BE2C (cell line): ENCODE results near the gene ZCRB1.
"Not testable (repeated sequence)": the region's sequence is repeated elsewhere in the genome, so short reads cannot be mapped to it uniquely, and the experiment has no call there.

Source experiments
- DNase-seq: peaks from one replicate; pipeline ENCODE4 v3.0.0-alpha.2; 2020
- H3K27me3 ChIP-seq: fragments of 250-450 bp; sonication (Bioruptor Pico); 2 replicates; pipeline ENCODE4 v1.5.1; 2020; ENCODE audit warnings: mild to moderate bottlenecking
- H3K36me3 ChIP-seq: fragments of 250-450 bp; sonication (Bioruptor Pico); 2 replicates; pipeline ENCODE4 v1.5.1; 2020; ENCODE audit warnings: mild to moderate bottlenecking
- H3K4me1 ChIP-seq: fragments of 250-450 bp; sonication (Bioruptor Pico); 2 replicates; pipeline ENCODE4 v1.5.1; 2020
- H3K4me3 ChIP-seq: 2 replicates; pipeline ENCODE4 v1.5.1; 2011; ENCODE audit warnings: low read depth, low read length
- H3K9me3 ChIP-seq: fragments of 250-450 bp; sonication (Bioruptor Pico); 2 replicates; pipeline ENCODE4 v1.5.1; 2020
- TF ChIP-seq, protein P1 (sequence below): IDR thresholded peaks from 2 replicates; pipeline ENCODE4 v1.5.1; 2012; ENCODE audit warnings: mild to moderate bottlenecking, low read depth, low read length

The ZCRB1 gene

DNA sequence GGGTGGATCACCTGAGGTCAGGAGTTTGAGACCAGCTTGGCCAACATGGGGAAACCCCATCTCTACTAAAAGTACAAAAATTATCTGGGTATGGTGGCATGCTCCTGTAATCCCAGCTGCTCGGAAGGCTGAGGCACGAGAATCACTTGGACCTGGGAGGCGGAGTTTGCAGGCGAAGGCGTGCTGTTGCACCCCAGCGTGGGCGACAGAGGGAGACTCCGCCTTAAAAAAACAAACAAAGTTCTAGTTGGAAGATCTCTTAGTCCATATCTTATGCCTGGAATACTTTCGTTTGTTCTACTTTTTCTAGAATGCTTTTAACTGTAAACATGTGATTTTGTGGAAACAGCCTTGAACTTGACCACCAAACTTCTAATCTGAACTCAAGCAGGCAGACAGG, 38.8 kb upstream of the ZCRB1 start:
- Histone ChIP-seq H3K9me3 (no peaks in the 10 kb centered on the region), H3K4me3 (no peak overlapping the region), H3K4me1 (no peaks in the 10 kb centered on the region), H3K27me3 (no peaks in the 10 kb centered on the region), H3K36me3 (no peaks in the 10 kb centered on the region)
- TF ChIP-seq, protein P1, sequence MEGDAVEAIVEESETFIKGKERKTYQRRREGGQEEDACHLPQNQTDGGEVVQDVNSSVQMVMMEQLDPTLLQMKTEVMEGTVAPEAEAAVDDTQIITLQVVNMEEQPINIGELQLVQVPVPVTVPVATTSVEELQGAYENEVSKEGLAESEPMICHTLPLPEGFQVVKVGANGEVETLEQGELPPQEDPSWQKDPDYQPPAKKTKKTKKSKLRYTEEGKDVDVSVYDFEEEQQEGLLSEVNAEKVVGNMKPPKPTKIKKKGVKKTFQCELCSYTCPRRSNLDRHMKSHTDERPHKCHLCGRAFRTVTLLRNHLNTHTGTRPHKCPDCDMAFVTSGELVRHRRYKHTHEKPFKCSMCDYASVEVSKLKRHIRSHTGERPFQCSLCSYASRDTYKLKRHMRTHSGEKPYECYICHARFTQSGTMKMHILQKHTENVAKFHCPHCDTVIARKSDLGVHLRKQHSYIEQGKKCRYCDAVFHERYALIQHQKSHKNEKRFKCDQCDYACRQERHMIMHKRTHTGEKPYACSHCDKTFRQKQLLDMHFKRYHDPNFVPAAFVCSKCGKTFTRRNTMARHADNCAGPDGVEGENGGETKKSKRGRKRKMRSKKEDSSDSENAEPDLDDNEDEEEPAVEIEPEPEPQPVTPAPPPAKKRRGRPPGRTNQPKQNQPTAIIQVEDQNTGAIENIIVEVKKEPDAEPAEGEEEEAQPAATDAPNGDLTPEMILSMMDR = no peak
- no peak for DNase-seq

DNA sequence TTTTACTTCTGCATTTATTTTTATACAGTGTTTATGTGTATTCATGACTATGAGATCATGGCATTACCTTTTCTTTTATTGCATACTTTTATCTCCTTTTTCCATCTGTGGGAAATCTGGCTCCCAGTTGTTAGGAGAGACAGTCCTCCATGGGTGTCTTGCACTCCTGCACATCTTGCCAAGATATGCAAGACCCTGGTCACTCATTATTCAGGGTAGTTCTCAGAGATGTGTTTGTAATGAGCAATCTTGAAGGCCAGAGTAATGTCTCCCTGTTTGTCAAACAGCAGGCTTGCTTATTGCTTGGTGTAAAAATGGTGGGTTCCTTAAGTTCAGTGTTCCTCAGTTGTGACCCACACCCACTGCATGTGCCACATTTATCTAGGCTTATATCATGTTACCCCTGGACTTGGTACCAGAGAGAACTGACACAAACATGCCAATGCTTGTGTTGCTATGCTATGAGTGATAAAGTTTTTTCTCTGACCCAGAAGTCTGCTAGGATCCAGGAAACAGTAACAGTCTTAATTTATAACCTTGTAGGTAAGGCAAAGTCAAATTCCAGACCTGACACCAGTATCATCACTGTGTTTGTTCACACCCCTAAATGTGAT, 36.9 kb upstream of the ZCRB1 start:
- DNase-seq = no peak

DNA sequence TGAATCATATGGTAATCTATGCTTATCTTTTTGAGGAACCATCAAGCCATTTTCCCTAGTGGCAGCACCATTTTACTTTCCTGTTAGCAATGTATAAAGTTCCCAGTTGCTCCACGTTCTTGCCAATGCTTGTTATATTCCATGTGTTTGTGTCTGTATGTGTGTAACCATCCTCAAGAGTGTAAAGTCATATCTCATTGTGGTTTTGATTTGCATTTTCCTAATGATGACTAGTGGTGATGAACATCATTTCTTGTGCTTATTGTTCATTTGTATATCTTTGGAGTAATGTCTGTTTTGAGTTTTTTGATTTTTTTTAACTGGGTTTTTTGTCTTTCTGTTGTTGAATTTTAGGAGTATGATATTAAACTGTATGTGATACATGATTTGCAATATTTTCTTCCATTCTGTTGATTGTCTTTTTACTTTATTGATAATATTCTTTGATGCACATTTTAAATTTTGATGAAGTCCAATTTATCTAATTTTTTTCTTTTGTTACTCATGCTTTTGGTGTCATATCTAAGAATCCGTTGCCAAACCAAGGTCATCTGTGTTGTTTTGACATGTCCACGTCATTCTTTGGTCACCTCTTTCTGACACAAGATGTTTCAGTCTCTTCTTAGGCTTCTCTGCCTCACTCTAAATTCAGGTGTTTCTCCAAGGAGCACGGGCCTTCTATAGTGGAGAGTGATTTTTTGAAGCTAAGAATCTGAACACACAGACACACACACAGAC, 36.2 kb upstream of the ZCRB1 start:
- no peaks in the 10 kb centered on the region for H3K27me3 ChIP-seq
- no peaks in the 10 kb centered on the region for H3K36me3 ChIP-seq
- TF ChIP-seq, protein P1 = no peak
- no peak overlapping the region for H3K4me3 ChIP-seq
- no peaks in the 10 kb centered on the region for H3K9me3 ChIP-seq
- no peak for DNase-seq
- no peaks in the 10 kb centered on the region for H3K4me1 ChIP-seq

More for the DNA sequence above, 36.9 kb upstream of the ZCRB1 start:
- no peaks in the 10 kb centered on the region for H3K27me3 ChIP-seq
- H3K4me3 ChIP-seq = no peak overlapping the region
- no peaks in the 10 kb centered on the region for H3K4me1 ChIP-seq
- TF ChIP-seq, protein P1 = no peak
- no peaks in the 10 kb centered on the region for H3K9me3 ChIP-seq
- H3K36me3 ChIP-seq = no peaks in the 10 kb centered on the region

DNA sequence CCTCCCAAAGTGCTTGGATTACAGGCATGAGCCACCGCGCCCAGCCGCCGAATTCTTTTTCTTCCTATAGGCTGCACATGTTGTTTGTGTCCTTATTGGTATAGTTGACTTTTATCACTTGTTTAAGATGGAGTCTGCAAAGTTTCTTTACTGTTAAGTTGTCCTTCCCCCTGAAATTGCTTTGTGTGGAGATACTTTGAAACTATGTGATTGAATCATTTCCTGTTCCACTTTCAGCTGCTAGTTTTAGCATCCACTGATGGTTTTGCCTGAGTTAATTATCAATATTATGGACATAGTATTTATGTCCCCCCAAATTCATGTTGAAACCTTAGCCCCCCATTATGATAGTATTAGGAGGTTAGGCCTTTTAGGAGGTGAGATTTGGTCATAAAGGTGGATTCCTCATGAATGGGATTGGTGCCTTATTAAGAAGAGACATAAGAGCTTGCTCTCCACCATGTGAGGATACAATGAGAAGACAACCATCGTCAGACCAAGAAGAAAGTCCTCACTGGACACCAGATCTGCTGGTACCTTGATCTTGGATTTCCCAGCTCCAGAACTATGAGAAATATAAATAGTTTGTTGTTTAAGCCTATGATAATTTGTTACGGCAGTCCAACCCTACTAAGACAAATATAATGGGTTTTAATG, 35.0 kb upstream of the ZCRB1 start:
- no peaks in the 10 kb centered on the region for H3K4me1 ChIP-seq
- H3K4me3 ChIP-seq = no peak overlapping the region
- H3K36me3 ChIP-seq = peaks cover 5% of the 10 kb centered on the region
- TF ChIP-seq, protein P1 = no peak
- no peaks in the 10 kb centered on the region for H3K9me3 ChIP-seq
- H3K27me3 ChIP-seq = no peaks in the 10 kb centered on the region
- no peak for DNase-seq

DNA sequence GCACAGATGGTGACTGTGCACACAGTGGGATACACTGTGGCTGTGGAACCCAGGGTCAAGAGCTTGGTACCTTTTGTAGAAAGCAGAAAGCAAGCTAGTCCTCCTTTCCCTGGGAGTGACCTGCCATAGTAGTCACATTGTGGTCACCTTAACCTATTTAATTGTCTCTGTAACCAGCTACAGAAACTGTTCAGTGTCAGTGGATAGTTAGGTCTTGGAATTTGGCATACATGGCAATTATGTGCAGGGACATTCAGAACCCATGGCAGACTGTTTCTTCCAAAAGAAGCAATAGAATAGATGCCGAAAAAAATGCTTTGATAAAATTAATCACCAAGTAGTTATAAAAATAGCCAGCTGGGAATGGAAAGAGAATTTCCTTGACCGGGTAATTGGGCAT, 30.4 kb upstream of the ZCRB1 start:
- Histone ChIP-seq H3K27me3 (no peaks in the 10 kb centered on the region), H3K4me1 (no peaks in the 10 kb centered on the region), H3K36me3 (peaks cover 5% of the 10 kb centered on the region), H3K4me3 (no peak overlapping the region), H3K9me3 (no peaks in the 10 kb centered on the region)
- no peak for DNase-seq
- TF ChIP-seq, protein P1 = no peak

DNA sequence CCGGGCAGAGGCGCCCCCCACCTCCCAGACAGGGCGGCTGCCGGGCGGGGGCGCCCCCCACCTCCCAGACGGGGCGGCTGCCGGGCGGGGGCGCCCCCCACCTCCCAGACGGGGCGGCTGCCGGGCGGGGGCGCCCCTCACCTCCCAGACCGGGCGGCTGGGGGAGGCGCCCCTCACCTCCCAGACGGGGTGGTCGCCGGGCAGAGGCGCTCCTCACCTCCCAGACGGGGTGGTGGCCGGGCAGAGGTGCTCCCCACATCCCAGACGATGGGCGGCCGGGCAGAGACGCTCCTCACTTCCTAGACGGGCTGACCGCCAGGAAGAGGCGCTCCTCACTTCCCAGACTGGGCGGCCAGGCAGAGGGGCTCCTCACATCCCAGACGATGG, 24.1 kb upstream of the ZCRB1 start:
- H3K27me3 ChIP-seq, H3K36me3 ChIP-seq, H3K4me3 ChIP-seq, DNase-seq, H3K9me3 ChIP-seq, H3K4me1 ChIP-seq: not testable (repeated sequence)

DNA sequence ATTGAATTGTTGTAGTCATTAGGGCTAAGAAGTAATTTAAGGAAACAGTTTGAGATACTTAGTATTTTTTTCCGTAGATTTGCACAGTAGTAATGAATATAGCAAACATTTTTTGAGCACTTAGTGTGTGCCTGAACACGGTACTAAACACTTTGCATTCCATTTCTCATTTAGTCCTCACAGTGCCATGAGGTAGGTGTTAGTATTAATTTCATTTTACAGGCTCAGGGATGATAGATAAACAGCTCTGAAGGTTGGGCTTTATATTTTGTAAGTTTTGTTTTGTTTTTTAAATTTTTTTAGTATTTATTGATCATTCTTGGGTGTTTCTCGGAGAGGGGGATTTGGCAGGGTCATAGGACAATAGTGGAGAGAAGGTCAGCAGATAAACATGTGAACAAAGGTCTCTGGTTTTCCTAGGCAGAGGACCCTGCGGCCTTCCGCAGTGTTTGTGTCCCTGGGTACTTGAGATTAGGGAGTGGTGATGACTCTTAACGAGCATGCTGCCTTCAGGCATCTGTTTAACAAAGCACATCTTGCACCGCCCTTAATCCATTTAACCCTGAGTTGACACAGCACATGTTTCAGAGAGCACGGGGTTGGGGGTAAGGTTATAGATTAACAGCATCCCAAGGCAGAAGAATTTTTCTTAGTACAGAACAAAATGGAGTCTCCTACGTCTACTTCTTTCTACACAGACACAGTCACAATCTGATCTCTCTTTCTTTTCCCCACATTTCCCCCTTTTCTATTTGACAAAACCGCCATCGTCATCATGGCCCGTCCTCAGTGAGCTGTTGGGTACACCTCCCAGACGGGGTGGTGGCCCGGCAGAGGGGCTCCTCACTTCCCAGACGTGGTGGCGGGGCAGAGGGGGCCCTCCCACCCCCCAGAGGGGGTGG, 23.5 kb upstream of the ZCRB1 start:
- not testable (repeated sequence) for H3K27me3 ChIP-seq, H3K36me3 ChIP-seq, H3K9me3 ChIP-seq, H3K4me3 ChIP-seq, DNase-seq, H3K4me1 ChIP-seq
